Dedifferentiated amniotic fluid mesenchymal stem cell (primary cell): ENCODE data around the gene CYSTM1.
"Not testable (repeated sequence)": the region's sequence is repeated elsewhere in the genome, so short reads cannot be mapped to it uniquely, and the experiment has no call there.

ENCODE experiments used
- DNase-seq: peaks from one replicate; pipeline ENCODE4 v3.0.0-alpha.2; 2016; ENCODE audit errors: extremely low spot score

CYSTM1 gene

DNA sequence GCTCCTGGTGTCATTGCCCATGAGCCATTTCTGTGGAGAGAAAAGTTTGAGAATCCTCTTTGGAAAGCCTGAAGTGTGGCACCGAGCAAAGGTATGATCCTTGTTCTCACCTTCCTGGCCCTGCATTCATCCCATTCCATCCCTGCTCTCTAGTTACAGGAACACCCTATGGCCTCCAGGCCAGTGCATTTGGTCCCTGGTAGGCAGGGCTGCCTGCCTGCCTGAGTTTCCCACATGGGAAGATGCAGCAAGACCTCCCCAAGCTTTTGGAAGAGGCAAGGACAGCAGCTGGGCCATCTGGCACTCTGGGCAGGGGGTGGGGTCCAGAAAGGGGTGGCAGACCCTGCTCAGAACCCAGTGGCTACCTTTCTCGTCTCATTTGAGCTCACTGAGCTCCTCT is 24.8 kb upstream of the CYSTM1 start:
- DNase-seq, result no peak

GRCh38 chr5:140151144-140152021 is 23.6 kb upstream of the CYSTM1 start:
- no peak for DNase-seq

DNA sequence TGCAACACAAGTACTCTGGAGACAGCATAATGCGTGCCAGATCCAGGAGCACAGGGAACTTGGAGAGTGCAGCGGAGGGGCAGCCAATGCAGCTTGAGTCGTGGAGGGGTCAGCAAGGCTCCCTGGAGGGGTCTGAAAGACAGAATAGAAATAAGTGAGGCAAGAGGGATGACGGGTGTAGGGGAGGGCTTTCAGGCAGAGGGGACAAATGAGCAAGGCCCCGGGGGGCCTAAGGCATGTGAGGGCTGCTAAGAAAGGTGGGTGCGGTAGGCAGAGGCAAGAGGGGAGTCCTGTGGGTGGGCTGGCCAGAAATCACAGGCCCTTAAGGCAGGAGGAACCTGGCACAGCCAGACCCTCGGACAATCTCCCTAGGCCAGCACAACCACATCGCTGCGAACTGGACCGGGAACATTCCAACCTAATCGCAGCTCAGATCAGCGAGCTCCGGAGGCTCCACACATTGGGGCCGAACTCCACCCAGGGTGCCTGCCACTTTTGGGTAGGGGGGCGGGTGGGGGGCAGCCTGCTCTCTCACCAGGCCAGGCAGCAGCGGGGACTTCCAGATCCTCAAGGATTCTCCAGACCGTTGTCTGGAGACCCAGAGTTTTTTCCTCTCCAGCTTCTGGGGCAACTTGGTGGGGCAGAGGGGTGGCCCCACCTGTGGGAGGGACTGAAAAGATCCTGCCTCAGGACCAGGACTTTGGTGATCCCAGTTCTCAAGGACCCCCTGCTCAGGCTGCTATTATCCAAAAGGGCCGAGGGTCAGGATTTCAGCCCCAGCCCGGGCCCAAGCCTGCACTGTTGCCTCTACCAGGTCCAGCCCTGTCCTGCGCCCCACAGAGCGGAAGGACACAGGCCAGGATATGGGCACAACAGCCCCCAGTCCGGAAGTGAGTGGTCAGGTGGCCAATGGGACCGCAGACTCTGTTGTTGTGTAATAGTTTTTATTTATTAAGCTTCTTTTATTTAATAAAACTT is 22.7 kb upstream of the CYSTM1 start:
- DNase-seq, result no peak

- no peak for DNase-seq
Observed at GRCh38 chr5:140153255-140153654, 21.7 kb upstream of the CYSTM1 start.

DNA sequence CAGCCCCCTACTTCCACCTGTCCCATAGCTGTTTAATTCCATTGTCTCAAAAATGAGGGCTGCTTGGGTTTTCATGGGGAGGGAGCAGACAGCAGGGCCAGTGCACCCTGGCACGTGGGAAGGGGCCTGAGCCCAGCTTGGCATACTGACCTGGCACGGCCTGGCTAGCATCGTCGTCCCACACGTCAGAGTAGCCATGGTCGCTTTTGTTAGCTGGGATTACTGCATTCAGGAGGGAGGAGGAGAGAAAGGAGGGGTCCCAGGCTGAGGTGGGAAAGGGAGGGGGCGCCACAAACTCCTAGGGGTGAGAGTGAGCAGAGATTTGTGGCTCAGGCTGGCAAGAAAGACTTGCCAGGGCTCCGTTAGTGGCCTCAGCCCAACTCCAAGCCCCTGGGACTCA is 21.1 kb upstream of the CYSTM1 start:
- DNase-seq, result no peak

- DNase-seq, result not testable (repeated sequence)
Observed at GRCh38 chr5:140154710-140155381, 20.1 kb upstream of the CYSTM1 start.

DNA sequence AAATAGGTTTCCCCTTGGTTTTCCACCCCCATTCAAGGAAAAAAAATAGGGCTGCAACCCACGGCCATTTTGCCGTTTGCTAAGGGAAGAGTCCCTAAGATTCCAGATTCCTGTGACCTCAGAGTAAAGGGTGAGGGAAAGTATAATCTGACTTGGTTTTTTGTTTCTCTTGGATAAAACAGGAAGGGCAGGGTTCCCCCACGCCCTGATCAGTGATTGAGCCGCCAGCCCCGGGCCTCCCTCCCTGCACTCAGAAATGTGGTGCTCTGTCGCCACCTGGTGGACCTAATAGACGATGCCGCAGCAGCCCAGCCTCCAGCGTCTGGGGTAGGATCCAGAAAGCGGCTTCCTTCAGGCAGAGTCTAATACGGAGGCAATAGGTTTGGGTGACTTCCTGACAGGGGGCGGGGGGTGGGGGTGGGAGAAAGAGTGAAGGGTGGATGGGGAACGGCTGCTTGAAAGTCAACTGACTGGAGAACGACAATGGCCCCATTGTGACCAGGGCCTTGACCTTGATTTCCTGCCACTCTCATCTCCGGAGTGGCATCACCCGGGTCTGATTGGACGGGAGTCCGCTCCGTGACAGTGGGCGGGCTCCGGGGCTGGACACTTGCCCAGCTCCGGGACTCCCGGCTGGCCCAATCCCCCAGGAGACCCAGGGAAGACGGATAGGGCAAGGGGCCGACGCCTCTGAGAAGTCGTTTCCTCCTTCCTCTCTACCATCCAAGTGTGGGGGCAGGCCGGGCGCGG is 17.8 kb upstream of the CYSTM1 start:
- DNase-seq, result peak; percentile 83

- DNase-seq, result no peak
Observed at GRCh38 chr5:140159014-140159927, 15.7 kb upstream of the CYSTM1 start.

GRCh38 chr5:140162275-140162674 is 12.7 kb upstream of the CYSTM1 start:
- DNase-seq, result no peak

DNA sequence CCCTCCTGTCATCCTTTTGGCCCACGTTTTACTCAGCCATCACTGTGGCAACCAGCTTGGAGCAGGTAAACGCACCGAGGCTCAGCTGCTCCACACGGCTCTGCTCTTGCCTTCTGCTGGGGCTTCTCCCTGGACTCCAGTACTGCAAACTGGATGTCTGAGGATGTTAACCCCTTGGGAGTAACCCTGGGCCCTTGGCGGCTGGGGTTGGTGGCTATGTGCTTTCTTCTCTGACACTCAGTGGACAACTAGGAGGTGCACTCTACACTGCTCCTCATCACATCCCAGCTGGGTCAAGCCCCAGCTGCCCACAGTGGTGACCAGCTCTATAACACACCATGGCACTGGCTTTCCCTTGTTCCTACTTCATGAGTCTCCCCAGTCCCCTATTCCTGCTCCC is 12.2 kb upstream of the CYSTM1 start:
- DNase-seq, result no peak

- DNase-seq, result no peak
Observed at GRCh38 chr5:140165101-140165922, 9.7 kb upstream of the CYSTM1 start.

GRCh38 chr5:140165923-140166270 is 9.1 kb upstream of the CYSTM1 start:
- no peak for DNase-seq

DNA sequence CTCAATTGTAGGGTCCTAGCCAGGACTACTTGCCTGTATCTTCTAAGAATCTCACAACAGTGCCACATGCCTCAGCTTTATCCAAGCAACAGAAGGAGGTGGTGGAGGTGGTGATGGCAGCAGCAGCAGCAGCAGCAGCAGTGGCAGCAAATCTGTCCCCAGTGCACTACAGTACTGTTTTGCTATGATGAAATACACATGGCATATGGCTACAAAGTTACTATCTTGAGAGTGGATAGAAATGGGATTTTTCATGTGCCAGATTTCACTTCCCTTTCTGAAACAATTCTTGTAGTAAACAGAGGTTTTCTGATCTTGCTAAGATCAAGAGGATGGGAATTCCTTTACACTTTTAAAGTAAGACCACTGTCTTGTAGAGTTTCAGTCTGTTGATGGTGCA is 8.1 kb upstream of the CYSTM1 start:
- no peak for DNase-seq

DNA sequence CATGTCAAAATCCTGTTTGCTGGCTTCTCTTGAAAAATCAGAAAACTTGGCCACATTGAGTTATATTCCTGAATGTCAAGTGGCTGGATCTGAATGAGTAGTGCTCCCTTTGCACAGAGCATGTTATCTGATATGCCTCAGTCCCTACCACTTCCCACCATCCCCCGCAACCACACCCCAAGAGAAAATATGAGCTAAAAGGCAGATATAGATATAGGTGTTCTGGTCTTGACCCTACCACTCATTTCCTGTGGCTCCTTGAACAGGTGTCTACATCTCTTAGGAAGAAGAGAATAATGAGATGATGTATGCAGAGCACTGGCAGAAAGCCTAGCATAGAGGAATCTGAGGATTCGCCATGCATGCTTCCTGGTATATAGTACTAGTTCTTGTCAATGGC is 6.6 kb upstream of the CYSTM1 start:
- DNase-seq, result no peak

- DNase-seq, result no peak
Observed at GRCh38 chr5:140169410-140169809, 5.6 kb upstream of the CYSTM1 start.

GRCh38 chr5:140172483-140172882 is 2.5 kb upstream of the CYSTM1 start:
- no peak for DNase-seq

DNA sequence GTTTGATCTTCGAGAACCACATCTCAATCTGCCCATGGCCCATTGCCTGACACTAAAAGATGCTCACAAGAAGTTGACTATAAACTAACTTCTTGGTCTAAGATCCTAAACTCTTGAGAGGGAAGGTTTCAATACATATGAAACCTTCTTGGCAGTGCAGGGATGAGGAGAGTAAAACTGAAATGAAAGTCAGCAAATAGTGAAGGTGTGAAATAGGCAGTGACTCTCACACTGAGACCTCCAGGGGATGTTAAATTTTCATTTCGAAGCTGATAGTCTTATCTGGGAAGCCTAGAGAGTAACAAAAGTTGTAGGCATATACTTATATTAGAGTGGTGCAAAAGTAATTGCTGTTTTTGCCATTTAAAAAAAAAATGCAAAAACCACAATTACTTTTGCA is 974 bp upstream of the CYSTM1 start:
- DNase-seq, result no peak

- DNase-seq, result peak; percentile 69
Observed at GRCh38 chr5:140175367-140176030, 511 bp downstream of the CYSTM1 start.

DNA sequence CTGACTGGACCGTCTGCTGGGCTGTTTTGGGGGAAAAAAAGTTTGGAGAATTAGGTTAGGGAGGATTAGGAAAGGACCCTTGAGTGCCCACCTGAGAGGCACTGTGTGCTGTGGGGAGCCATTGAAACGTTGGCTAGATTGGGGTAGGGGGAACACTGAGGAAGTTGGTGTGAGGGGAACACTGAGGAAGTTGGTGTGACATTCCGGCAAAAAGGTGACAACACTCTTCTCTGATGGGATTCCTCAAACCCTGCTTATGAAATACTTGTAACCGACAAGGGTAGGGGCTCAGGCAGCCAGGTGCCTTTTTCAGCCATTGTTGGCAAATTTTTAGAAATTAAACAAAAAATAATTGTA is 1.0 kb downstream of the CYSTM1 start:
- DNase-seq, result no peak
